ENCODE data around the gene FGD6. TPM values are rescaled to one million over a fixed set of nuclear protein-coding genes. Genes with fewer than 3 reads are reported as not detected.
"Not testable (repeated sequence)": the region's sequence is repeated elsewhere in the genome, so short reads cannot be mapped to it uniquely, and the experiment has no call there.

FGD6 gene
- total RNA-seq, 1 donor from 2014 or later = 21.1 TPM

- DNase-seq = no peak
Observed at GRCh38 chr12:95177201-95177768, 40.0 kb downstream of the FGD6 start.

DNA sequence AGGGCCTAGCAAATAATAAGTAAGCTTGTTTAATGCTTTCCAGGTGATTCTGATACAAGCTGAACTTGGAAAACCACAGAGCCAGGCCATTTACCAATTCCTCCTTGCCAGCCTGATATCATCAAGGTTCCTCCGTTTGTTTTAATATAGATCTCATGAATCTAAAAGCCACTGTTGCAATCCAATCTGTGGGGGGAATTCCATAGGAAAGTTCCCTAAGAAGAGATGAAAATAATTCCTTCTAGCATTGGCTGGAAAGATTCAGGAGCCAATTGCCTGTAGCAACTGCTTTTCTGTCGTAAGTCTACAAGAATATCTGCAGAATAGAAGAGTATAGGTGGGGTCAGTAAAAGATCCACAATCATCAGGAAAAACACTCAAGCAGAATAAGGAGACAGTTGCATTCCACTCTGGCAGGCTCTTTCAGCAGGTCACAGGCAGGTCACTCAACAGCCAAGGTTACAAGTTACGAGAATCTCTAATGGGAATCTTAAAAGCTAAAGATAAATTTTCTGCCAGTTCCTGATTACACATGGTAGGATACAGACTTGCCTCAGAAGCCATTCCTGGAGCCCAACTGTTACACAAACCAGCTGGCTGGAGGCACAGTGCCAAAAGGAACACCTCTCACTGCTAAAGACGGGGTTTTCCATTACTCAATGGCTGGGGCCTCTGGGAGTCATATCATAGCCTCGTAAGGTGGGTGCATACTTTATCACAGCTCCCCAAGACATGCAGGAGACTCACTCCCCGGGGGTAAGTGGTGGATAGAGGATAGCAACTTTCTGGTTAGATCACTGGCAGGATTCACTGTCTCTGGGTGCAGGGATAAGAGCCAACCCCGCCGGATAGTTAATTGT, 43.6 kb downstream of the FGD6 start:
- peak; percentile 23 for DNase-seq

DNA sequence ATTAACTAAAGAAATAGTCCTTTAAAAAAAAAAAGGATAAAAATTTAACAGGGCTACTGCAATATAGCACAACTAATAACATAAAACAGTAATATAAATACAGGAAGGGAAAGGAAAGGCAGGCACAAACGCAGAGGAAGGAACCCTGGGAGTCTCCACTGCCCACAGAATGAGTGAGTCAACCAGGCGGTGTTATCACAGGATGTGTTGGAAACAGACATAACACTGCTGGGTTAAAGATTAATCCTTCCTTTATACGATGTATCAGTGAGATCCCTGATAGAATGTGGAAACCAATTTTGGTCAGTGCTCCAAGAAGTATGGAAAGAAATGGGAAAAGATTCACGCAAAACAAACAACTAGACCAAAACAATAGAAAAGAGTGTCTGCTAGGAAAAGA, 47.9 kb downstream of the FGD6 start:
- DNase-seq = no peak

- no peak for DNase-seq
Observed at GRCh38 chr12:95168746-95169145, 48.5 kb downstream of the FGD6 start.

DNA sequence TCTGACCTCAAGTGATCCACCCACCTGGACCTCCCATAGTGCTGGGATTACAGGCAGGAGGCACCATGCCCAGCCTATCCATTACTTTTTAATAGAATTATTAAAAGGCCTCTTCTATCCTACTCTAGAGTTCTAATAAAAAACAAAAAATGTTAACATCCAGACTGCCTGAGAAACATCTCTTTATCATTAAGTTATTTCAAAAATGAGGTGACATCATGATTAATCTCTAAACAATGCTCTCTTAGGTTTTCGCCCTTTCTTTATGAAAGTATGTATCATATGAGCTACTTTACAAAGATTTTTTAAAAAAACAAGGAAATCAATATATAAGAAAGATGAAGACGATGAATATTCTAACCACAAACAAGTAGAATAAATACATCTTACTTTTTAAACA, 52.6 kb downstream of the FGD6 start:
- DNase-seq = no peak

DNA sequence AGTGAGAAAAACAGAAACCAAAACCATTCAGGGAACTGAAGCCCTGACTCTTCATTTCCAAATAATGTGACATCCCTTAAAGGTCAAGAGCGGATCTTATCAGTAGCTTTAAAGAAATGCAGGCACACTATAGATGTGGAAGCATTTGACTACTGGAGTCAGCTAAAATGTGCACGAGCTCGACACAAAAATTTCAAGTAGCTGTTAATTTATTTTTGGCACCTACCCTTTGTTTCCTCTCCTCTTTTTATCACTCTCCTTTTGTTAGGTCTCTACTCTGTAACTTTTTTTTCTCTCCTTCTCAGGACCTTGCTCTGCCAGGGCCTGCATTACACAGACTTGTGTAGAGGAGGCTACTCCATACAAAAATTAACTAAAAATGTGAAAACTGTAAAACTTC, 58.3 kb downstream of the FGD6 start:
- DNase-seq = no peak

DNA sequence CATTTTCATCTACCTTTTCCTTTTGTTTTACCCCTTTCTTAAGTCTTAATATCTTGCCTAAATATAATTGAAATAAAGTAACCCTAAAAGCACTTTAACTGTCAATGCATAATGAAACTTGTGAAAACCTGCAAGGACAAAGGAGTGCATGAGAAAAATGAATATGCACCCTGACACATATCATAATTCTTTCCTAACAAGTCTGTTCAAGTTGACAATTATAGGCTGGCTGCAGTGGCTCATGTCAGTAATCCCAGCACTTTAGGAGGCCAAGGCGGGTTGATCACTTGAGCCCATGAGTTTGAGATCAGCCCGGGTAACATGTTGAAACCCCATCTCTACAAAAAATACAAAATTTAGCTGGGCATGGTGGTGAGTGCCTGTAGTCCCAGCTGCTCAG, 65.4 kb downstream of the FGD6 start:
- DNase-seq = no peak

- DNase-seq = no peak
Observed at GRCh38 chr12:95151406-95151805, 65.9 kb downstream of the FGD6 start.

DNA sequence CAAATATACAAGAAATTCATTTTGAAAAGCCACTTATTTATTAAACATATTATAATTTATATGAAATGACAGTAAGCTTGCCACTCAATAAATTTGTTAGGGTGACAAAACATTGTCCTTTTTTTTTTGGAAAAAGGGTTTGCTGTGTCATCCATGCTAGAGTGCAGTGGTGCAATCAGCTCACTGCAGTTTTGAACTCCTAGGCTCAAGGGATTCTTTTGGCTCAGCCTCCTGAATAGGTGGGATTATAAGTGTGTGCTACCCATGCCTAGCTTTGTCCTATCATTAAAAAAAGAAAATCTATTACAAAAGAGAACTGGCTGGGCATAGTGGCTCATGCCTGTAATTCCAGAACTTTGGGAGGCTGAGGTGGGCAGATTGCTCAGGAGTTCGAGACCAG, 66.8 kb downstream of the FGD6 start:
- no peak for DNase-seq

DNA sequence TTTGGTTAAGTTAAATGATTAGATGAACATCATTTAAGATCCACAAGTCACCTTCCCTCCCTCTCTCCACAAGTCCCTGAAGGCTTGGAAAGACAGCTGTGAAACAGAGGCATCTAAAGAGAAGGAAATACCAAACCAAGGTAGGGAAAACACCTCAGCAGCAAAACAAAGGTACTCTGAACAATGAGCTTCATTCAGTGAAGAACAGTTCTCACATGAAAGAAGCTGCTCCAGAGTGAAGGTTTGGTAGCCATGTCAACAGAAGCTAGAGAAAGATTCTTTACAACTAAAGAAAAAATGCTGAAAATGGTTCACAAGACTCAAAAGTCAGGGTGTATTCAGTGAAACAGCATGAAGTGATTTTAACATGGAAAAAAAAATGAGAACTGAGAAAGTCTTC, 69.4 kb downstream of the FGD6 start:
- no peak for DNase-seq

- DNase-seq = no peak
Observed at GRCh38 chr12:95146769-95147168, 70.5 kb downstream of the FGD6 start.

GRCh38 chr12:95143621-95144205, 73.6 kb downstream of the FGD6 start:
- DNase-seq = no peak

DNA sequence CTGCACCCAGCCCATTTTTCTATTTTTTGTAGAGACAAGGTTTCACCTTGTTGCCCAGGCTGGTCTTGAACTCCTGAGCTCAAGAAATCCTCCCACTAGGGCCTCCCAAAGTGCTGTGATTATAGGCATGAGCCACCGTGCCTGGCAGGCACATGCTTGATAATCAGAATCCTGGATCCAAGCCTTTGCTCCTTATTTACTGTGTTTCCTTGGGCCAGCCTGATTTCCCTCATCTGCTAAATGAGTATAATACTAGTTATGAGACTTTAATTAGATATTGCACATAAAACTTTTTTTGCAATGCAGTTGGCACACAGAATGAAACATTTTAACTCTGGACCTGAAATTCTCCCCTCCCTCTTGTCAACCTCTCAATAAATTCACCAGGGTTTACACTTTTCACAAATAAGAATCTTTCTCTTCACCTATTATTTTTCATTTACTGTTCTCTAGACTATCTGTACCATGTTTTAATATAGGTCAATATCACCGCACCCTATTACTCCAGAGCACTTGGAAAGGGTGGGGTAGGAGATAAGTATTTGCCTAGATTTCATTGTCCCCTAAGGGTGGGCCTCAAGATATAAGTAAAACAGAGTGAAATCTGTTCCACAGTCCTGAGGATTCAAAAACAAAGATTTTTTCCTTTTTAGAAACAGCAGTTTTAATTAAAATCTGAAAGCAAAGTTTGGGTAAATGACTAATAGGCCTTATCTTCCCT, 74.7 kb downstream of the FGD6 start:
- DNase-seq = no peak

DNA sequence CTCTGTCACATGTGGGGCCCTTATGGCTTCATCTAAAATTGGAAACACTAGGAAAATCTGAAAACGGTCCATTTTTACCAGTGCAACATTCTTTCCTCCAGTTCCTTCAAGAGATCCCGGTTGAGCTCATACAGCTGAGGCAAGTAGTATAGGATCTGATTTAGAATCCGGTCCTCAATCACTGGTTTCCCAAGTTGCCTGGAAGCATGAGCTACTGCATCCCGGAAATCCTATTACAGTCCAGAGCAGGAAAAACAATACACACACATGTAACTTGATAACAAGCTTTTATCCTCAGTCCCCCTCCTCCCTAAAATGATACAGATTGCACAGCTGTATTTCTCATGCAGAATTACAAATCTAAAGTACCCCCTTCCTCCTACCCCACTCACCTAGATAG, 76.0 kb downstream of the FGD6 start:
- no peak for DNase-seq

DNA sequence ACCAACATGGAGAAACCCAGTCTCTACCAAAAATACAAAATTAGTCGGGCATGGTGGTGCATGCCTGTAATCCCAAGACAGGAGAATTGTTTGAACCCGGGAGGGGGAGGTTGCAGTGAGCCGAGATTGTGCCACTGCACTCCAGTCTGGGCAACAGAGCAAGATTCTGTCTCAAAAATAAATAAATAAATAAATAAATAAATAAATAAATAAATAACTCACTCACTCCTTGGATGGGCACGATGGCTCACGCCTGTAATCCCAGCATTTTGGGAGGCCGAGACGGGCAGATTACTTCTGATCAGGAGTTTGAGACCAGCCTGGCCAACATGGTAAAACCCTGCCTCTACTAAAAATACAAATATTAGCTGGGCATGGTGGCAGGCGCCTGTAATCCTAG, 79.2 kb downstream of the FGD6 start:
- DNase-seq = not testable (repeated sequence)

- no peak for DNase-seq
Observed at GRCh38 chr12:95136598-95136997, 80.7 kb downstream of the FGD6 start.

DNA sequence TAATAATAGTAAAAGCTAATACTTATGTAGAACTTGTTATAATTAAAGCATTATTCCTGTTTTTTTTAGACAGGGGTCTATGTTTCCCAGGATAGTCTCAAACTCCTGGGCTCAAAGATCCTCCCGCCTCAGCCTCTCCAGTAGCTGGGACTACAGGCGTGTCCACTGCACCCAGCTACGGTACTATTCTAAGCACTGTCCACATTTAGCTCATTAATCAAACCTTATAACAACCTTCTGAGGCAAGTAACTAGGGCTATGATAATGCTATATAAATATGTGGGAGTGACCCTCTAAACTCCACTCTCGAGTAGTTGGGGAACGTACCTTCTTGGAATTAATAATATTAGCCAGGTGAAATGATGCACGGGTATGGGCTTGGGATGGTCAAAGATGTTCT, 83.2 kb downstream of the FGD6 start:
- no peak for DNase-seq

DNA sequence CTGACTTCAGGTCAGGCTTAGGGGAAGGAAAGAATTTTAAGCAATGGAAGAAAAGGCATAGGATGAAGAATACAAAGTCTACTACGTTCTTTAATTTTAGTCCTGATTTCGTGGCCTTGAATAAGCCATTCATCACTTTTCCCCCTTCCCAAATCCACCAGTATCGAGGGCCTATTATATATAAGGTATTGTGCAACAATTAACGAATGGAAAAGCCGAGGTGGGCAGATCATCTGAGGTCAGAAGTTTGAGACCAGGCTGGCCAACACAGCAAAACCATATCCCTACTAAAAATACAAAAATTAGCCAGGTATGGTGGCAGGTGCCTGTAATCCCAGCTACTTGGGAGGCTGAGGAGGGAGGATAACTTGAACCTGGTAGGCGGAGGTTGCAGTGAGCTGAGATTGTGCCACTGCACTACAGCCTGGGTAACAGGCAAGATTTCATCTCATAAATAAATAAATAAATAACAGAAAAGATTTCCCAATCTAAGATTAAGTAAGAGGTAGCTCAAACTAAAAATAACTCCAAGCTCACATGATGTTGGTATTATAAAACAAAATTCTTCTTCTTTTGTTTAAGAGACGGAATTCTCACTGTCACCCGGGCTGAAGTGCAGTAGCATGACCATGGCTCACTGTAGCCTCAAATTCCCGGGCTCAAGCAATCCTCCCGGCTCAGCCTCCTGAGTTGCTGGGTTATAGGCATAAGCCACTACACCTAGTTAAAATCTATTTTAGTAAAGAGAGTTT, 85.5 kb downstream of the FGD6 start:
- no peak for DNase-seq

- no peak for DNase-seq
Observed at GRCh38 chr12:95130096-95130495, 87.2 kb downstream of the FGD6 start.

GRCh38 chr12:95129115-95129514, 88.2 kb downstream of the FGD6 start:
- DNase-seq = no peak

GRCh38 chr12:95126736-95127135, 90.5 kb downstream of the FGD6 start:
- no peak for DNase-seq

DNA sequence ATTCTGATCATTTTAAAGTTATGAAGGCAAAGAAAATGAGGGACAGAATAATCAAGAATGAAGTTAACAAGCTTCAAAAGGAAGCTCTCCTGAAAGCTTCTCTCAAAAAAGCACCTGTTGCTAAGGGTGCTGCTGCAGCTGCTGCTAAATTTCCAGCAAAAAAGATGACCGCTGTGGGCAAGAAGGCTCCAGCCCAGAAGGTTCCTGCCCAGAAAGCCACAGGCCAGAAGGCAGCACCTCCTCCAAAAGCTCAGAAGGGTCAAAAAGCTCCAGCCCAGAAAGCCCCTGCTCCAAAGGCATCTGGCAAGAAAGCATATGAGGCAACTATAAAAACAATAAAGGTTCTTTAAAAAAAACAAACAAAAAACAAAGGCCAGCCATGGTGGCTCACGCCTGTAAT, 91.2 kb downstream of the FGD6 start:
- no peak for DNase-seq

Data from occipital lobe (tissue), 2 donors.